Peyer's patch (tissue), 4 donors: Measurements from ENCODE around the gene LFNG.

Experiments
- POLR2A ChIP-seq, 2 donors: fragments of 450-650 bp; IDR thresholded peaks; one replicate each; pipeline ENCODE4 v1.5.1; 2017; ENCODE audit warnings: antibody characterized with exemption in 2 of 2, mild to moderate bottlenecking in 2 of 2, moderate library complexity in 2 of 2
- TF ChIP-seq, protein P1 (sequence below), 6 experiments: fragments of 450-650 bp in 4 of 6; fragments of 200-600 bp in 2 of 6; sonication (generic) in 1 of 6; IDR thresholded peaks; one replicate each; pipeline ENCODE4 v1.5.1; 2017 to 2019; ENCODE audit warnings: antibody characterized with exemption in 6 of 6, mild to moderate bottlenecking in 3 of 6, moderate library complexity in 1 of 6

DNA sequence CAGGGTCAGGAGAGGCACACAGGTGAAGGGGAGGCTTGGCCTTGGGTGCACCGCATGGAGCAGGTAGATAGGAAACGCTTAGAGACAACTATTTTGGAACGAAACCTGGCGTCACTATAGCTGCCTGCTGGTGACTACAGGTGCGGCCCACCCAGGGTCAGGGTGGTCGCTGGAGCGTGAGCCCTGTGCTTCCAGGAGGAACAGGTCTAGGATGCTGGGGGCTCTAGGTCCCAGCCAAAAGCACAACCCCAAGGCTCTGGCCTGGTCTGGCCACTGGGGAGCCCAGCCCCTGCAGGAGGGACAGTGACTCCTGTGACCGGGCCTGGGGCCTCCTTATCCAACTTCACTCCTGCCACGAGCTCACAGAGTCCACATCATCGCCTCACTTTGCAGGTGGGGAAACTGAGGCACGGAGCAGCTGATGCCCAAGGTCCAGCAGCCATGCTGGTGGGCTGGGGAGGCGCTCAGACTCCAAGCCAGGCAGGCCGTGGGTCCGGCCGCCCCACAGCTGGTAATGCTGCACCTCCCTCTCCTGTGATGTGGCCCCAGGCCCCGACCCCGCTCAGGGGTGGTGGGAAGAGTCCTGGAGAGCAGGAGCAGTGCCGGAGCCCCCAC is 9.0 kb downstream of the LFNG start:
- TF ChIP-seq POLR2A (IDR thresholded peaks at IDR 0.05) = no peak
- TF ChIP-seq, protein P1, sequence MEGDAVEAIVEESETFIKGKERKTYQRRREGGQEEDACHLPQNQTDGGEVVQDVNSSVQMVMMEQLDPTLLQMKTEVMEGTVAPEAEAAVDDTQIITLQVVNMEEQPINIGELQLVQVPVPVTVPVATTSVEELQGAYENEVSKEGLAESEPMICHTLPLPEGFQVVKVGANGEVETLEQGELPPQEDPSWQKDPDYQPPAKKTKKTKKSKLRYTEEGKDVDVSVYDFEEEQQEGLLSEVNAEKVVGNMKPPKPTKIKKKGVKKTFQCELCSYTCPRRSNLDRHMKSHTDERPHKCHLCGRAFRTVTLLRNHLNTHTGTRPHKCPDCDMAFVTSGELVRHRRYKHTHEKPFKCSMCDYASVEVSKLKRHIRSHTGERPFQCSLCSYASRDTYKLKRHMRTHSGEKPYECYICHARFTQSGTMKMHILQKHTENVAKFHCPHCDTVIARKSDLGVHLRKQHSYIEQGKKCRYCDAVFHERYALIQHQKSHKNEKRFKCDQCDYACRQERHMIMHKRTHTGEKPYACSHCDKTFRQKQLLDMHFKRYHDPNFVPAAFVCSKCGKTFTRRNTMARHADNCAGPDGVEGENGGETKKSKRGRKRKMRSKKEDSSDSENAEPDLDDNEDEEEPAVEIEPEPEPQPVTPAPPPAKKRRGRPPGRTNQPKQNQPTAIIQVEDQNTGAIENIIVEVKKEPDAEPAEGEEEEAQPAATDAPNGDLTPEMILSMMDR (IDR thresholded peaks at IDR 0.05) = no peak
